ENCODE data around the gene POLR3F. TPM values are rescaled to one million over a fixed set of nuclear protein-coding genes. Genes with fewer than 3 reads are reported as not detected.
A peak's percentile ranks its signal among the peaks of the same experiment; 100 is the strongest.

Gene POLR3F
- total and polyA plus RNA-seq, 9 of the 15 experiments (the other 6 are each of a cell fraction or from before 2014, with no cell fraction given), result 7.0 to 15.0 (median 9.6) TPM

DNA sequence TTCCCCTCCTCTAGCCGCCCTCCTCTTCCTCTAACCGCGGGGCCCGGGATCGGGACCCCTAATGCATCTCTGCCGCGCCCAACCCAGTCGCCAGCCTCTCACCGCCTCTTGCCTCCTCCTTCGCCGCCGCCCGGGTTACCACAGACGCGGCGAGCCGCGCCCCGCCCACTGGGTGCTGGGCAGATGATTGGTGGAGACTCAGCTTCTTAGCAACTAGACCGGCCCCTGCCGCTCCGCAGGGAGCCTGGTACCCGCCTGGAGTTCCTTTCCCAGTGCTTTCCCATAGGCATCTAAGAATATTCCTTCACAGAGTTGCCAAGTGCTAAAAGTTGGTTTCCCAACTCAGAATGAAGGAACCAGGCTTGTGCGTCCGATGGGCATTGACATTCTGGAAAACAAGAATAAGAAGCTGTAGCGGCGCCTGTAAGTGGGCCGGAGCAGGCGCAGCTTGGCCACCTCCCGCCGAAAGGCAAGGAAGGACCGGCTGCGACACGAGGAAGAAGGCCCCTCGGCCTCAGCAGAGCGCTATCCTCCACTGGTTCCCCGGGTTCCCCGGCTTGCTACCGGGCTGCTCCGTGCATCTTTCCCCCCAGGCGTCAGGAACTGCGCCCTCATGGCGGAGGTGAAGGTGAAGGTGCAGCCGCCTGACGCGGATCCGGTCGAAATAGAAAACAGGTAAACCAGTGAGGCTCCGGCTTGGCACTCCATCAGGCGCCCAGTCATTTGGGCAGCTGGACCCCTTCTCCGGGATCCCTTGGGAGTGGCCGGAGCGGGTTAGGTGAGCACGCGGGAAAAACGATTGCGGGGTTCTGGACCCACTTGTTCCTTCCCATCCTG, at the start of gene POLR3F, which contains the start of gene DZANK1 (continued):
- TF ChIP-seq YY1 (IDR thresholded peaks at IDR 0.05; ENCODE audit: borderline replicate concordance in 1 of 3, control insufficient read depth in 1 of 3, extremely low read depth in 1 of 3, insufficient read depth in 3 of 3, insufficient read length in 1 of 3, insufficient replicate concordance in 2 of 3, low read depth in 1 of 3, low read length in 2 of 3) (no peak), SRSF9 (IDR thresholded peaks at IDR 0.05; ENCODE audit: borderline replicate concordance, low read depth, low read length) (no peak), SNRNP70 (optimal IDR thresholded peaks at IDR 0.05; ENCODE audit: low read depth, low read length) (no peak), NR3C1 (CRISPR knock-in tag; IDR thresholded peaks at IDR 0.05) (no peak), HNRNPK (IDR thresholded peaks at IDR 0.05; ENCODE audit: low read depth, low read length, poor library complexity, severe bottlenecking) (no peak), SAFB (IDR thresholded peaks at IDR 0.05; ENCODE audit: borderline replicate concordance, low read depth, low read length) (no peak), CHD2 (IDR thresholded peaks at IDR 0.05; ENCODE audit: low read depth, low read length) (no peak), DIDO1 (tag; IDR thresholded peaks at IDR 0.05; ENCODE audit: low read depth) (peak; percentile 99), ASH1L (IDR thresholded peaks at IDR 0.05; ENCODE audit: borderline replicate concordance, low read depth, partially characterized antibody) (no peak), NR4A1 (CRISPR knock-in tag; IDR thresholded peaks at IDR 0.05) (no peak), NR4A1 (tag; IDR thresholded peaks at IDR 0.05) (no peak), KDM4B (IDR thresholded peaks at IDR 0.05; ENCODE audit: borderline replicate concordance in 2 of 2, low read depth in 1 of 2) (no peak), MEF2A (IDR thresholded peaks at IDR 0.05; ENCODE audit: control insufficient read depth, low read depth, low read length) (no peak)
- TF ChIP-seq, protein P1, sequence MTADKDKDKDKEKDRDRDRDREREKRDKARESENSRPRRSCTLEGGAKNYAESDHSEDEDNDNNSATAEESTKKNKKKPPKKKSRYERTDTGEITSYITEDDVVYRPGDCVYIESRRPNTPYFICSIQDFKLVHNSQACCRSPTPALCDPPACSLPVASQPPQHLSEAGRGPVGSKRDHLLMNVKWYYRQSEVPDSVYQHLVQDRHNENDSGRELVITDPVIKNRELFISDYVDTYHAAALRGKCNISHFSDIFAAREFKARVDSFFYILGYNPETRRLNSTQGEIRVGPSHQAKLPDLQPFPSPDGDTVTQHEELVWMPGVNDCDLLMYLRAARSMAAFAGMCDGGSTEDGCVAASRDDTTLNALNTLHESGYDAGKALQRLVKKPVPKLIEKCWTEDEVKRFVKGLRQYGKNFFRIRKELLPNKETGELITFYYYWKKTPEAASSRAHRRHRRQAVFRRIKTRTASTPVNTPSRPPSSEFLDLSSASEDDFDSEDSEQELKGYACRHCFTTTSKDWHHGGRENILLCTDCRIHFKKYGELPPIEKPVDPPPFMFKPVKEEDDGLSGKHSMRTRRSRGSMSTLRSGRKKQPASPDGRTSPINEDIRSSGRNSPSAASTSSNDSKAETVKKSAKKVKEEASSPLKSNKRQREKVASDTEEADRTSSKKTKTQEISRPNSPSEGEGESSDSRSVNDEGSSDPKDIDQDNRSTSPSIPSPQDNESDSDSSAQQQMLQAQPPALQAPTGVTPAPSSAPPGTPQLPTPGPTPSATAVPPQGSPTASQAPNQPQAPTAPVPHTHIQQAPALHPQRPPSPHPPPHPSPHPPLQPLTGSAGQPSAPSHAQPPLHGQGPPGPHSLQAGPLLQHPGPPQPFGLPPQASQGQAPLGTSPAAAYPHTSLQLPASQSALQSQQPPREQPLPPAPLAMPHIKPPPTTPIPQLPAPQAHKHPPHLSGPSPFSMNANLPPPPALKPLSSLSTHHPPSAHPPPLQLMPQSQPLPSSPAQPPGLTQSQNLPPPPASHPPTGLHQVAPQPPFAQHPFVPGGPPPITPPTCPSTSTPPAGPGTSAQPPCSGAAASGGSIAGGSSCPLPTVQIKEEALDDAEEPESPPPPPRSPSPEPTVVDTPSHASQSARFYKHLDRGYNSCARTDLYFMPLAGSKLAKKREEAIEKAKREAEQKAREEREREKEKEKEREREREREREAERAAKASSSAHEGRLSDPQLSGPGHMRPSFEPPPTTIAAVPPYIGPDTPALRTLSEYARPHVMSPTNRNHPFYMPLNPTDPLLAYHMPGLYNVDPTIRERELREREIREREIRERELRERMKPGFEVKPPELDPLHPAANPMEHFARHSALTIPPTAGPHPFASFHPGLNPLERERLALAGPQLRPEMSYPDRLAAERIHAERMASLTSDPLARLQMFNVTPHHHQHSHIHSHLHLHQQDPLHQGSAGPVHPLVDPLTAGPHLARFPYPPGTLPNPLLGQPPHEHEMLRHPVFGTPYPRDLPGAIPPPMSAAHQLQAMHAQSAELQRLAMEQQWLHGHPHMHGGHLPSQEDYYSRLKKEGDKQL (CRISPR knock-in tag; IDR thresholded peaks at IDR 0.05; ENCODE audit: borderline replicate concordance), result no peak
- TF ChIP-seq, protein P2, sequence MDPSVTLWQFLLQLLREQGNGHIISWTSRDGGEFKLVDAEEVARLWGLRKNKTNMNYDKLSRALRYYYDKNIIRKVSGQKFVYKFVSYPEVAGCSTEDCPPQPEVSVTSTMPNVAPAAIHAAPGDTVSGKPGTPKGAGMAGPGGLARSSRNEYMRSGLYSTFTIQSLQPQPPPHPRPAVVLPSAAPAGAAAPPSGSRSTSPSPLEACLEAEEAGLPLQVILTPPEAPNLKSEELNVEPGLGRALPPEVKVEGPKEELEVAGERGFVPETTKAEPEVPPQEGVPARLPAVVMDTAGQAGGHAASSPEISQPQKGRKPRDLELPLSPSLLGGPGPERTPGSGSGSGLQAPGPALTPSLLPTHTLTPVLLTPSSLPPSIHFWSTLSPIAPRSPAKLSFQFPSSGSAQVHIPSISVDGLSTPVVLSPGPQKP (CRISPR knock-in tag; IDR thresholded peaks at IDR 0.05), result no peak
- TF ChIP-seq, protein P3, sequence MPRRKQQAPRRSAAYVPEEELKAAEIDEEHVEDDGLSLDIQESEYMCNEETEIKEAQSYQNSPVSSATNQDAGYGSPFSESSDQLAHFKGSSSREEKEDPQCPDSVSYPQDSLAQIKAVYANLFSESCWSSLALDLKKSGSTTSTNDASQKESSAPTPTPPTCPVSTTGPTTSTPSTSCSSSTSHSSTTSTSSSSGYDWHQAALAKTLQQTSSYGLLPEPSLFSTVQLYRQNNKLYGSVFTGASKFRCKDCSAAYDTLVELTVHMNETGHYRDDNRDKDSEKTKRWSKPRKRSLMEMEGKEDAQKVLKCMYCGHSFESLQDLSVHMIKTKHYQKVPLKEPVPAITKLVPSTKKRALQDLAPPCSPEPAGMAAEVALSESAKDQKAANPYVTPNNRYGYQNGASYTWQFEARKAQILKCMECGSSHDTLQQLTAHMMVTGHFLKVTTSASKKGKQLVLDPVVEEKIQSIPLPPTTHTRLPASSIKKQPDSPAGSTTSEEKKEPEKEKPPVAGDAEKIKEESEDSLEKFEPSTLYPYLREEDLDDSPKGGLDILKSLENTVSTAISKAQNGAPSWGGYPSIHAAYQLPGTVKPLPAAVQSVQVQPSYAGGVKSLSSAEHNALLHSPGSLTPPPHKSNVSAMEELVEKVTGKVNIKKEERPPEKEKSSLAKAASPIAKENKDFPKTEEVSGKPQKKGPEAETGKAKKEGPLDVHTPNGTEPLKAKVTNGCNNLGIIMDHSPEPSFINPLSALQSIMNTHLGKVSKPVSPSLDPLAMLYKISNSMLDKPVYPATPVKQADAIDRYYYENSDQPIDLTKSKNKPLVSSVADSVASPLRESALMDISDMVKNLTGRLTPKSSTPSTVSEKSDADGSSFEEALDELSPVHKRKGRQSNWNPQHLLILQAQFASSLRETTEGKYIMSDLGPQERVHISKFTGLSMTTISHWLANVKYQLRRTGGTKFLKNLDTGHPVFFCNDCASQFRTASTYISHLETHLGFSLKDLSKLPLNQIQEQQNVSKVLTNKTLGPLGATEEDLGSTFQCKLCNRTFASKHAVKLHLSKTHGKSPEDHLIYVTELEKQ (CRISPR knock-in tag; IDR thresholded peaks at IDR 0.05), result no peak
